Fibroblast of the conjunctiva (primary cell): ENCODE results near the gene FYCO1.

Source experiments
- DNase-seq: peaks from one replicate; pipeline ENCODE4 v3.0.0-alpha.2; 2010; ENCODE audit warnings: low read depth

Gene FYCO1

DNA sequence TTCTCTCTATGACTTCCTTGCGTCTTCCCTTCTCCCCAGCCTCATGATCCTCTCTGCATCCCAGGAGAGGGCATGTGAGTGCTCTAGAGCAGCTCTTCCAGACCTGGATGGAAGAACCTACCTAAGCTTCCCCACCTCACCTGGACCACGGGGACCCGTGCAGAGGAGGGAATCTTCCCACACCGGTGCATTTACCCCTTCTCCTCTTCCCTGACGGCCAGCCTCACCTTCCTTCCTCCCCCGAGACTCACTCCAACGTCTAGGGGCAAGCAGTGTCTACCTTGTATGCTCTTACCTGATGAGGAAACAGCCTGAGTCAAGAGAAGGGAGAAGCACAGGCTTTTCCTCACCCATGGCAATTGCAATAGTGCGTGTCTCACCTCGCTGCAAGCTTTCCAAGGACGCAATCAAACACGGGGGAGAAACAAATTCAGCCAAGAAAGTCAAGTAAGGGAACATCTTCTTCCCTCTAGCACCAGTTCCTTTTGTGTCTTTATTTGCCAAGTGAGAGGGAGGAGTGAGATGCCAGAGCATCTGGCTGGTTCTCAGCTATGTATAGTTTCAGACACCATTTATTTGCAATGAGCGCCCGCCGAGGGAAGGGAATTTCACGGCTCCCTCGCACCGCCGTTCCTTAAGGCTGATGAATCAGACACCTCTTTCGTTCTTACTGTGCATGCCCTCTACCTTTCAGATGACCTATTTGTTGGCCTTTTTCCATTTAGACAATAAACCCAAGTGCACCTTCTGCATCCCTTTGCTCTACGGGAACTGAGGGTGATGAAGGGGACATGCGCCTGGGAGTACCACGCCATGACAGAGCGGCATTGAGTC, 111.0 kb downstream of the FYCO1 start:
- no peak for DNase-seq

GRCh38 chr3:45881078-45882022, 114.3 kb downstream of the FYCO1 start:
- no peak for DNase-seq

DNA sequence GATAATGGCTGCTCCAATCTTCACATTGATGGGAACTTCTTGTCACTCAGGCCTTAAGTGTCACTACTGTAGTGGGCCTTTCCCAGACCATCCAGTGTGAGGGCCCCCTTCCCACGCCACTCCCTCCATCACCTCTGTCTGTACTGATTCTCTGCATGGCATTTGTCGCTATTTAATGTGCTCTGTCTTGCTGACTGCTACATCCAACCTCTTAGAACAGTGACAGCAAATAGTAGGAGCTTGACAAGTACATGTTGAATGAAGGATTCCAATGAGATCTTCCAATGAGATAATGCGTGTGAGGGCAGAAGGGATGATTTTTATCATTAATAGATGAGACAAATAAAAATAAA, 114.9 kb downstream of the FYCO1 start:
- DNase-seq: no peak

DNA sequence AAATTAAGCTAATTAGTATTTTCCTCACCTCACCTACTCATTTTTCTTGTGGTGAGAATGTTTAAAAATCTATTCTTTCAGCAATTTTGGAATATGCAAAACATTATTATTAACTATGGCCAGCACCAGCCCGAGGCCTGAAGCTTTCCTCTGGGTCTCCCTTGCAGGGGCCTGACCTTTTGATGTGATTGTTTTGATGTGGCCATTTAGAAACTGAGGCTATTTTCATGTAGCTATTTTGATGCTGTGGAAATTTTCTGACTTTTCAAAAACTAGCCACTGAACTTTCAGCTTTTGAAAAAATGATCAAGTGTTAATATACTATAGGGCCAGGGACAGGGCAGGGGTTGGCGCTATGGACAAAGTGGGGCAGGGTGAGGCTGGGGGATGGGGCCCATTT, 117.5 kb downstream of the FYCO1 start:
- DNase-seq: no peak

DNA sequence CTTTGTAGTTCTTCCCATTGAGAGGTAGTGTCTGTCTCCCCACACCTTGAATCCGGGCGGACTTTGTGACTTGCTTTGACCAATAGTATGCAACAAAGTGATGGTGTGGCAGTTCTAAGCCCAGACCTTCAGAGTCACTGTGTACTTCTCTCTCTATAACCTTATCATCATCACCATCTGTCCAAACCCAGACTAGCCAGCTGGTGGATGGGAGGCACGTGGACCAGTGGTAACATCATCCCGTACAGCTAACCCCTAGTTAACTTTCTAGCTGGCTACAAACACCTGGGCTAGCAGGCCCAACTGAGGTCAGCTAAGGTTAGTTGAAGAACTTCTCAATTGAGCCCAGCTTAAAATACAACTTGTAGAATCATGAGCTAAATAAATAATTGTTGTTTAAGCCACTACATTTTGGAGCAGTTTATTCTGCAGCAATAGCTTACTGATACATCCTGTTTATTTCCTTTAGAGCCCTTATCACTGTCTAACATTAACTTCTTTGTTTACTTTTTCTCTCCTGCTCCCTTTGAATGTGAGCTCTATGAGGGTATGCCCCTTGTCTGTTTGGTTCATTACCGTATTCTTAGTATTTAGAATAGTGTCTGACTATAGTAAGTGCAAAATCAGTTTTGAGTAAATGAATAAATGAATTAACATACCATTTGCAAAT, 120.8 kb downstream of the FYCO1 start:
- DNase-seq: no peak

- no peak for DNase-seq
These were observed 122.0 kb downstream of the FYCO1 start for GRCh38 chr3:45873638-45874037.

DNA sequence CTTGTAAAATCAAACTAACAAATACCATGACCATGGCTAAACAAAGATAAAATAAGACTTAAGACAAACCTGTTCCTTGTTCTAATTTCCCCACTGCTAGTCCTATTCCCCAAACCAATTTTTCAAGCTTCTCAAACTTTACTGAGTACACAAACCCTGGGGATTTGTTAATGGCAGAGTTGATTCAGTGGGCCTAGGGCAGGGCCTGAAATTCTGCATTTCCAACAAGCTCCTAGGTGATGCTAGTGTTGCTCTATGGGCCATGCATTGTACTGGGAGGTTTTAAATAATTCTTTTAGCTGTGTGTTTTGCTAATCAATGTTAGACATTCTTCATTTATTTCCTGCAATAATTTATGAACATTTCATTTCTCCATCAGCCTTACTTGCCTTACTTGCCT, 122.6 kb downstream of the FYCO1 start:
- DNase-seq: no peak

GRCh38 chr3:45872569-45872968, 123.1 kb downstream of the FYCO1 start:
- DNase-seq: no peak

GRCh38 chr3:45871780-45872179, 123.8 kb downstream of the FYCO1 start:
- DNase-seq: no peak

DNA sequence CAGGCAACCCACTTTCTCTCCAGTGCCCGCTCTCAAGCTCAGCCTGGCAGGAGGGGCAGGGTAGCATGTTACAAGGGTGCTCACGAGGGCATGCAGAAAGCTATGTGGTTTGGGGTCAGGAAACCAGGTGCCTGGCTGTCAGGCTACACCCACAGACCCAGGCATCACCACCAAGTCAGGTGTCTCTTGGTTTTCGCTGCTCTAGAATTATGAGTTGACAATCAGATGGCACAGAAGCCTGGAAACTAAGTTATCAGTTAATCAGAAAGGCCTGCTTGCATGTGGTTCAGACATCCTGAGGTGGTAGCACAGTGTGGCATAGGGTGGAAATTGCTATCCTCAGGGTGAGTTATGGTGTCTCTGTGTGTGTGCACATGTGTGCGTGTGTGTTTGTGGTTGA, 125.5 kb downstream of the FYCO1 start:
- DNase-seq: no peak

GRCh38 chr3:45869638-45870037, 126.0 kb downstream of the FYCO1 start:
- no peak for DNase-seq

DNA sequence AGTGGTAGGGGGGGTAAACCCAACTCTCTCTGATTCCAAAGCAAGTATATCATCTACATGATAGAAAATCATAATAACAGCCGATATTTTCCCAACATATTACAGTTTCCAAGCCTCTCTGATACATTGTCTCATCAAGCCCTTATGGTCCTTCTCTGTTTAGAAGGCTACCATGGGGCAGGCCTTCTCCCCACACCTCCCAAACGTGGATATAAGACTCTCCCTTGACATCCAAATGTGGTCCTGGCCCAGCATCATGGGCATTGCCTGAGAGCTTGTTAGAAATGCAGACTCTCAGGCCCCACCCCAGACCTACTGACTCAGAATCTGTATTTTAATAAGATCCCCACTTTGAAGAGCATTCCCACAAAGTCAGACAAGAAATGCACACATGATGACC, 127.0 kb downstream of the FYCO1 start:
- no peak for DNase-seq

GRCh38 chr3:45868213-45868612, 127.4 kb downstream of the FYCO1 start:
- no peak for DNase-seq
